Kidney (tissue), 14 donors: ENCODE results near the gene SH3PXD2A. TPM values are rescaled to one million over a fixed set of nuclear protein-coding genes. Genes with fewer than 3 reads are reported as not detected.

Experiments used
- DNase-seq, 5 donors: peaks; one replicate each; pipeline ENCODE4 v3.0.0-alpha.2; 2013 to 2020
- FAIRE-seq: peaks from 2 replicates; lab custom pipeline; 2012; peaks lifted over from hg19 to GRCh38; lab: Jason Lieb, UNC
- H3K27ac ChIP-seq, 2 donors: one replicate each; pipeline ENCODE4 v1.7.0; 2013; ENCODE audit warnings: low read depth in 2 of 2, low read length in 2 of 2, inconsistent platforms in 1 of 2
- H3K27me3 ChIP-seq: one replicate; pipeline ENCODE4 v1.7.1; 2013; ENCODE audit warnings: low read length, inconsistent platforms; ENCODE audit not compliant: control insufficient read depth, insufficient read depth
- H3K36me3 ChIP-seq, 3 donors: one replicate each; pipeline versions ENCODE4 v1.7.0 to v1.7.1; 2013; ENCODE audit warnings: low read length in 3 of 3, control low read depth in 1 of 3, inconsistent platforms in 1 of 3; ENCODE audit not compliant: insufficient read depth in 3 of 3, control insufficient read depth in 2 of 3
- H3K4me1 ChIP-seq, 3 donors: one replicate each; pipeline versions ENCODE4 v1.7.0 to v1.7.1; 2013; ENCODE audit warnings: low read length in 3 of 3, inconsistent platforms in 1 of 3, low read depth in 1 of 3; ENCODE audit not compliant: control insufficient read depth in 2 of 3, insufficient read depth in 2 of 3
- H3K4me3 ChIP-seq, 3 donors: one replicate each; pipeline versions ENCODE4 v1.7.0 to v1.8.1; 2013; ENCODE audit warnings: low read length in 3 of 3, control low read depth in 1 of 3, inconsistent platforms in 1 of 3
- H3K9ac ChIP-seq, 3 donors: one replicate each; pipeline versions ENCODE4 v1.7.0 to v1.7.1; 2013; ENCODE audit warnings: low read length in 3 of 3, control low read depth in 1 of 3, inconsistent platforms in 1 of 3
- H3K9me3 ChIP-seq, 3 donors: one replicate each; pipeline versions ENCODE4 v1.7.0 to v1.7.1; 2013; ENCODE audit warnings: low read length in 3 of 3, control low read depth in 1 of 3, inconsistent platforms in 1 of 3; ENCODE audit not compliant: control insufficient read depth in 2 of 3, insufficient read depth in 1 of 3
- intact Hi-C: fragments of 100-400 bp; cut with DNase I; formaldehyde crosslinking; loops from one replicate; pipeline ENCODE4 v1.11.1; 2022
- polyA plus RNA-seq: library from polyadenylated mRNA; stranded (reverse); fragments of 350-450 nt; fragmentation: Illumina TruSeq; extraction: RNeasy Lipid Tissue Mini Kit (QIAGEN cat#74804); gene quantifications from one replicate; pipeline ENCODE4 v1.2.3, GENCODE V29; 2014; ENCODE audit warnings: low read depth, low replicate concordance; ENCODE audit not compliant: insufficient read depth
- total RNA-seq: library from RNA; stranded (reverse); fragmentation: NEBNext Ultra II Directional; extraction: Animal tissue kit (Norgen Biotek cat#: 25700); gene quantifications from one replicate; pipeline ENCODE4 v1.2.1, GENCODE V29; 2021
- TF ChIP-seq, protein P1 (sequence below): IDR thresholded peaks from 3 replicates; pipeline ENCODE4 v1.5.1; 2012; ENCODE audit warnings: mild to moderate bottlenecking, moderate library complexity, borderline replicate concordance; ENCODE audit not compliant: insufficient read depth; ENCODE audit errors: extremely low read depth
- donor health status: control.
- donor health status: control.
- donor health status: control.
- donor health status: control.
- donor health status: control.
- donor health status: DM: yes; HTN: yes; CAD: no.
- donor health status: Normal renal cell carcinoma (clear cell type).

SH3PXD2A gene
- total and polyA plus RNA-seq, 2 donors from 2014 or later, result 2.4 to 20.1 TPM

DNA sequence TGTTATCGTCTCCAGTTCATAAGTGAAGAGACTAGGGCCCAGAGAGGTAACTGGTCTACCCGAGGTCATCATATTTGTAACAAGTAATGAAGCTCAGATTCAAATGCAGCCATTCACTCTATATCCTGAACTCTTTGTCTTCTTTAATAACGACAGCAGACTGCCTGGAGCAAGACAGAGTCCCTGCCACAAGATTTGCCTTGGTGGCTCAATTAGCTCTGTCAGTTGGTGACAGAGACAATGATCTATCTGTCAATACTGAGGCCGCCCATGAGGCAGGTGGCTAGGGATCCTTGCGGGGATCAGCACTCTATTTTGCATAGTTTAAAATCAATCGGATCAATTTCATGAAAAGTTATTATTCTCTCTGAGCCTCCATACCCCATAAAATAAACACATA is 43.9 kb downstream of the SH3PXD2A start:
- Histone ChIP-seq H3K9me3 (no peaks in the 10 kb centered on the region), H3K27ac (no peak overlapping the region), H3K36me3 (no peaks in the 10 kb centered on the region), H3K9ac (no peak overlapping the region), H3K4me3 (no peak overlapping the region), H3K4me1 (peaks cover 0 to 3% (median 3%) of the 10 kb centered on the region in 3 donors), H3K27me3 (no peaks in the 10 kb centered on the region)
- no peak for FAIRE-seq
- TF ChIP-seq, protein P1, sequence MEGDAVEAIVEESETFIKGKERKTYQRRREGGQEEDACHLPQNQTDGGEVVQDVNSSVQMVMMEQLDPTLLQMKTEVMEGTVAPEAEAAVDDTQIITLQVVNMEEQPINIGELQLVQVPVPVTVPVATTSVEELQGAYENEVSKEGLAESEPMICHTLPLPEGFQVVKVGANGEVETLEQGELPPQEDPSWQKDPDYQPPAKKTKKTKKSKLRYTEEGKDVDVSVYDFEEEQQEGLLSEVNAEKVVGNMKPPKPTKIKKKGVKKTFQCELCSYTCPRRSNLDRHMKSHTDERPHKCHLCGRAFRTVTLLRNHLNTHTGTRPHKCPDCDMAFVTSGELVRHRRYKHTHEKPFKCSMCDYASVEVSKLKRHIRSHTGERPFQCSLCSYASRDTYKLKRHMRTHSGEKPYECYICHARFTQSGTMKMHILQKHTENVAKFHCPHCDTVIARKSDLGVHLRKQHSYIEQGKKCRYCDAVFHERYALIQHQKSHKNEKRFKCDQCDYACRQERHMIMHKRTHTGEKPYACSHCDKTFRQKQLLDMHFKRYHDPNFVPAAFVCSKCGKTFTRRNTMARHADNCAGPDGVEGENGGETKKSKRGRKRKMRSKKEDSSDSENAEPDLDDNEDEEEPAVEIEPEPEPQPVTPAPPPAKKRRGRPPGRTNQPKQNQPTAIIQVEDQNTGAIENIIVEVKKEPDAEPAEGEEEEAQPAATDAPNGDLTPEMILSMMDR, result no peak
- intact Hi-C loops, result no loop called here
- no peak for DNase-seq

DNA sequence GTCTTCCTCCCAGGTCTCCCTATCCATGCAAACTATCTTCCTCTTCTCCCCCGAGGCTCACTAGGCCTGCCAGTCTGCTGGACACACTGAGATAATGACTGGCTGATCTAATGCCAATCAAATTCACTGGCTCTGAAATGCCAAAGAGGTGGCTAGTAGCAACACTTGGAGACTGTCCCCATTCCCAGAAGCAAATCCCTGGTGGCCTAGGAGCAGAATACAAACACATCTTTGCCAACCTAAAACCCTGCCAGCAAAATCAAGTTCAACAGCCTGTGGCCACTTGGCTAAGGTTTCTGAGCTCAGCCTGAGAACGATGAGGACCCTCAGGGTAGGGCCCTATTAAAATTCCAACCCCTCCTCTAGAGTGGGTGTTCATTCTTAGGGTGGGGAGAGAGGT is 46.6 kb downstream of the SH3PXD2A start:
- no peak for FAIRE-seq
- intact Hi-C loops, result no loop called here

GRCh38 chr10:103807996-103808395 is 47.4 kb downstream of the SH3PXD2A start:
- Histone ChIP-seq H3K4me1 (peaks cover 0 to 3% (median 0%) of the 10 kb centered on the region in 3 donors), H3K27me3 (no peaks in the 10 kb centered on the region), H3K4me3 (no peak overlapping the region), H3K9me3 (no peaks in the 10 kb centered on the region), H3K9ac (no peak overlapping the region), H3K27ac (no peak overlapping the region), H3K36me3 (no peaks in the 10 kb centered on the region)
- TF ChIP-seq, protein P1, result no peak
- intact Hi-C loops, result no loop called here
- no peak for DNase-seq
- no peak for FAIRE-seq

More for the DNA sequence above, 46.6 kb downstream of the SH3PXD2A start:
- no peak for DNase-seq
- H3K9ac ChIP-seq, result no peak overlapping the region
- peaks cover 0 to 3% (median 0%) of the 10 kb centered on the region in 3 donors for H3K4me1 ChIP-seq
- no peaks in the 10 kb centered on the region for H3K36me3 ChIP-seq
- no peaks in the 10 kb centered on the region for H3K27me3 ChIP-seq
- H3K27ac ChIP-seq, result no peak overlapping the region
- TF ChIP-seq, protein P1, result no peak
- H3K4me3 ChIP-seq, result no peak overlapping the region
- H3K9me3 ChIP-seq, result no peaks in the 10 kb centered on the region
